K562 (cell line): ENCODE data around the gene LYPD6B. TPM values are rescaled to one million over a fixed set of nuclear protein-coding genes. Genes with fewer than 3 reads are reported as not detected.

Experiments
- ATAC-seq: fragments of 200-7000 bp; cut with Tn5 transposase; 3 replicates; pipeline ENCODE4 v1.9.1; 2020; ENCODE audit warnings: moderate library complexity
- BruUV-seq: library from RNA; stranded (reverse); fragments of 400-500 nt; replicated peaks from 2 replicates; lab custom pipeline; 2021; lab: Mats Ljungman, UMichigan
- CTCF ChIA-PET: fragments of 300-600 bp; formaldehyde crosslinking; extraction: SDS; loops from one replicate; lab custom pipeline; 2021; ENCODE audit warnings: low intra/inter-chr PET ratio; lab: Yijun Ruan, JAX
- POLR2A ChIA-PET: fragments of 300-600, 350-650 bp; sonication (Branson Sonifier 250); formaldehyde crosslinking; extraction: SDS; loops from one replicate; lab custom pipeline; 2021; ENCODE audit warnings: antibody characterized with exemption, inconsistent platforms; lab: Yijun Ruan, JAX
- DNase-seq, 4 experiments: peaks; one replicate each; pipeline versions ENCODE4 v3.0.0 to v3.0.0-alpha.2; 2011 to 2018; ENCODE audit warnings: low spot score in 3 of 4, mixed read lengths in 3 of 4; ENCODE audit errors: extremely low read depth in 1 of 4
- FAIRE-seq: peaks from 2 replicates; lab custom pipeline; 2011; peaks lifted over from hg19 to GRCh38; lab: Jason Lieb, UNC
- H2AFZ ChIP-seq: 2 replicates; pipeline ENCODE4 v1.6.0; 2011; ENCODE audit warnings: low read depth, low read length, control low read depth, inconsistent platforms
- H3K27ac ChIP-seq: fragments of 200-600 bp; 3 replicates; pipeline ENCODE4 v1.8.0; 2011; ENCODE audit warnings: low read depth, mild to moderate bottlenecking, control low read depth, inconsistent platforms, low read length, moderate library complexity, mixed read lengths; ENCODE audit errors: extremely low read depth
- H3K27me3 ChIP-seq, 2 experiments: fragments of 300-600 bp in 1 of 2; 2 replicates in 1 of 2; 3 replicates in 1 of 2; pipeline versions ENCODE4 v1.6.0 to v1.8.0; 2011; ENCODE audit warnings: inconsistent platforms in 2 of 2, low read length in 2 of 2, mild to moderate bottlenecking in 1 of 2, mixed read lengths in 1 of 2, moderate library complexity in 1 of 2; ENCODE audit not compliant: control insufficient read depth in 2 of 2, insufficient read depth in 2 of 2
- H3K36me3 ChIP-seq: fragments of 300-600 bp; 3 replicates; pipeline ENCODE4 v1.8.0; 2011; ENCODE audit warnings: mild to moderate bottlenecking, low read length, inconsistent platforms; ENCODE audit not compliant: control insufficient read depth, insufficient read depth
- H3K4me1 ChIP-seq, 2 experiments: fragments of 200-600 bp in 1 of 2; replicated peaks in 1 of 2; 2 replicates in 1 of 2; 3 replicates in 1 of 2; pipeline versions ENCODE4 v1.5.1 to v1.8.0; 2011; ENCODE audit warnings: inconsistent platforms in 2 of 2, low read length in 2 of 2, mild to moderate bottlenecking in 1 of 2, mixed read lengths in 1 of 2, moderate library complexity in 1 of 2; ENCODE audit not compliant: control insufficient read depth in 2 of 2, insufficient read depth in 2 of 2
- H3K4me2 ChIP-seq: 2 replicates; pipeline ENCODE4 v1.6.1; 2011; ENCODE audit warnings: low read length, control low read depth, inconsistent platforms, mixed read lengths; ENCODE audit not compliant: insufficient read depth
- H3K4me3 ChIP-seq: fragments of 200-600 bp; sonication (generic), shearing (Covaris generic); 2 replicates; pipeline ENCODE4 v1.5.1; 2016; ENCODE audit warnings: control low read depth, inconsistent platforms
- H3K79me2 ChIP-seq: fragments of 200-600 bp; 3 replicates; pipeline ENCODE4 v1.8.0; 2011; ENCODE audit warnings: low read length, inconsistent platforms; ENCODE audit not compliant: control insufficient read depth, insufficient read depth
- H3K9ac ChIP-seq, 2 experiments: 2 replicates each; pipeline versions ENCODE4 v1.6.0 to v1.6.1; 2011; ENCODE audit warnings: low read depth in 2 of 2, low read length in 2 of 2, control low read depth in 1 of 2, inconsistent platforms in 1 of 2, mild to moderate bottlenecking in 1 of 2, mixed read lengths in 1 of 2; ENCODE audit not compliant: insufficient read depth in 1 of 2
- H3K9me1 ChIP-seq: one replicate; pipeline ENCODE4 v1.6.0; 2011; ENCODE audit warnings: inconsistent platforms, mild to moderate bottlenecking, low read length, moderate library complexity; ENCODE audit not compliant: control insufficient read depth, insufficient read depth
- H3K9me3 ChIP-seq: replicated peaks from 2 replicates; pipeline ENCODE4 v1.5.1; 2011; ENCODE audit warnings: low read depth, low read length, inconsistent platforms; ENCODE audit not compliant: control insufficient read depth, insufficient read depth
- H4K20me1 ChIP-seq: replicated peaks from 2 replicates; pipeline ENCODE4 v1.6.1; 2011; ENCODE audit warnings: low read length, inconsistent platforms, mixed read lengths; ENCODE audit not compliant: control insufficient read depth, insufficient read depth
- ARHGAP35 ChIP-seq: fragments of 450-650 bp; IDR thresholded peaks from 2 replicates; pipeline ENCODE4 v1.6.1; 2018; ENCODE audit not compliant: partially characterized antibody
- DIDO1 ChIP-seq: fragments of 450-650 bp; IDR thresholded peaks from 2 replicates; pipeline ENCODE4 v1.6.1; 2016; ENCODE audit warnings: low read depth, missing biosample characterization, missing genetic modification characterization
- HMBOX1 ChIP-seq: sonication (generic); IDR thresholded peaks from 2 replicates; pipeline ENCODE4 v1.6.1; 2016
- KDM1A ChIP-seq, 2 experiments: fragments of 450-650 bp; IDR thresholded peaks; 2 replicates each; pipeline ENCODE4 v1.6.1; 2016; ENCODE audit warnings: mild to moderate bottlenecking in 2 of 2
- KDM2B ChIP-seq: fragments of 250-450 bp; sonication (Bioruptor Pico); IDR thresholded peaks from 2 replicates; pipeline ENCODE4 v1.8.0; 2021; ENCODE audit warnings: mild to moderate bottlenecking, moderate library complexity
- LEF1 ChIP-seq: fragments of 450-650 bp; IDR thresholded peaks from 2 replicates; pipeline ENCODE4 v1.6.1; 2016; ENCODE audit warnings: mild to moderate bottlenecking
- NEUROD1 ChIP-seq: fragments of 150-350 bp; IDR thresholded peaks from 2 replicates; pipeline ENCODE4 v1.6.1; 2014; ENCODE audit warnings: borderline replicate concordance, low read length, low read depth; ENCODE audit not compliant: partially characterized antibody
- SNIP1 ChIP-seq: fragments of 450-650 bp; IDR thresholded peaks from 2 replicates; pipeline ENCODE4 v1.7.1; 2017; ENCODE audit warnings: low read depth, mild to moderate bottlenecking
- XRCC5 ChIP-seq: fragments of 200-400 bp; formaldehyde crosslinking; IDR thresholded peaks from 2 replicates; pipeline ENCODE4 v1.6.1; 2017; ENCODE audit warnings: low read depth, mild to moderate bottlenecking, low read length
- ZC3H11A ChIP-seq: IDR thresholded peaks from 2 replicates; pipeline ENCODE4 v1.6.1; 2012; ENCODE audit warnings: low read depth, low read length, improper control_type of control experiment
- ZNF589 ChIP-seq: fragments of 200-800 bp; sonication (Bioruptor generic); IDR thresholded peaks from 2 replicates; pipeline ENCODE4 v1.6.1; 2016; ENCODE audit warnings: low read depth, missing genetic modification characterization, missing compliant biosample characterization
- ZNF644 ChIP-seq: fragments of 200-800 bp; sonication (Bioruptor generic); IDR thresholded peaks from 2 replicates; pipeline ENCODE4 v1.6.1; 2016; ENCODE audit warnings: low read depth, missing genetic modification characterization, missing compliant biosample characterization
- WGBS: fragments of 100-300 bp; shearing (Covaris generic); methylation state at CpG from one replicate; pipeline ENCODE4 v1.1.6; 2016; ENCODE audit warnings: low coverage, mixed read lengths; ENCODE audit not compliant: insufficient coverage; ENCODE audit errors: missing lambda C conversion rate; 5-methylcytosine and 5-hydroxymethylcytosine counted together
- in situ Hi-C: fragments of 300-500 bp; cut with MboI; formaldehyde crosslinking; loops from 4 replicates; pipeline ENCODE4 v1.15.0; 2018; ENCODE audit warnings: inconsistent platforms, mixed read lengths
- intact Hi-C: fragments of 100-400 bp; cut with micrococcal nuclease; formaldehyde crosslinking; loops from 2 replicates; pipeline ENCODE4 v1.14.2; 2022
- polyA plus RNA-seq, 8 experiments: library from polyadenylated mRNA; depleted of rRNA in 4 of 8; stranded (reverse) in 5 of 8; unstranded in 3 of 8; fragments of >200 nt; fragmentation: Nextera tagmentation in 2 of 8; fragmentation: Illumina TruSeq in 1 of 8; extraction: Ambion mirVana in 2 of 8; extraction: Trizol in 1 of 8; gene quantifications; 2 replicates each; pipeline versions ENCODE4 v1.2.1 to v1.2.3, GENCODE V29; 2011 to 2014; ENCODE audit warnings: inconsistent platforms in 1 of 8, missing spikeins in 1 of 8
- total RNA-seq, 7 experiments: library from RNA; depleted of rRNA in 6 of 7; stranded (reverse); fragments of >200 nt in 6 of 7; fragmentation: Illumina TruSeq in 2 of 7; extraction: Trizol in 2 of 7; gene quantifications; 2 replicates each; pipeline versions ENCODE4 v1.2.1 to v1.2.3, GENCODE V29; 2011 to 2021; ENCODE audit warnings: low replicate concordance in 1 of 7
- TF ChIP-seq, protein P1 (sequence below), 2 experiments: fragments of 450-650 bp in 1 of 2; sonication (generic) in 1 of 2; formaldehyde crosslinking in 1 of 2; IDR thresholded peaks in 1 of 2; conservative IDR thresholded peaks in 1 of 2; 2 replicates each; pipeline versions ENCODE4 v1.6.1 to v1.8.1; 2016 to 2023; ENCODE audit warnings: mild to moderate bottlenecking in 2 of 2, moderate library complexity in 2 of 2, inconsistent platforms in 1 of 2, missing genetic modification reagents in 1 of 2

Gene LYPD6B
- total and polyA plus RNA-seq, 9 of the 15 experiments (the other 6 are each of a cell fraction or from before 2014, with no cell fraction given): not detected

- Histone ChIP-seq H3K9ac (no peak overlapping the region), H2AFZ (no peak overlapping the region), H3K9me1 (no peaks in the 10 kb centered on the region), H4K20me1 (no peaks in the 10 kb centered on the region), H3K4me3 (no peak overlapping the region), H3K9me3 (no peaks in the 10 kb centered on the region), H3K4me1 (no peaks in the 10 kb centered on the region), H3K4me2 (no peak overlapping the region), H3K27me3 (no peaks in the 10 kb centered on the region), H3K27ac (no peak overlapping the region), H3K79me2 (no peaks in the 10 kb centered on the region), H3K36me3 (no peaks in the 10 kb centered on the region)
- in situ Hi-C loops: no loop called here
- POLR2A ChIA-PET: no interaction called here
- WGBS: 0% methylated on average over 2 of the region's 2 CpGs
- ATAC-seq (no peak), DNase-seq (no peak), FAIRE-seq (no peak)
- intact Hi-C loops: no loop called here
- BruUV-seq: no TSS peak
- no peak for TF ChIP-seq ZNF644 (tag)
- TF ChIP-seq ARHGAP35: no peak
- no peak for TF ChIP-seq LEF1
- no peak for TF ChIP-seq HMBOX1
- TF ChIP-seq XRCC5: no peak
- TF ChIP-seq KDM1A (IDR thresholded peaks at IDR 0.05): no peak
- CTCF ChIA-PET: no interaction called here
Observed at GRCh38 chr2:149075105-149075504, 36.6 kb downstream of the LYPD6B start.

DNA sequence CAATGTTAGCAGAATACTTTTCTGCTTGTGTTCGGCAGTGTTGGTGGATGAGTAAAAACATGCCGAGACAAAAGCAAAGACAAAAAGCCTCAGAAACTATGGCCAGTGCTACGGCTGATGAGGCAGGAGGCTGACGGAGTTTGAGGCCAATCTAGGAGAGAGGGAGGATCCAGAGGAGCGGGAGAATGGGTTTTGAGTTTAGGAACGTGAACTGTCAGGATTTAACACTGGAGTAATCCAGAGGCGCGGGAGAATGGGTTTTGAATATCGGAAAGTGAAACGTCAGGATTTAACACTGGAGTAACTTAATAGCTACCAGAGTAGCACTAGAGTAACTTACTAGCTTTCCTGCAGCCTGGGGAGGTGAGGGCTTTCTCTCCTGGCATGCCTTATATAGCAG, 37.4 kb downstream of the LYPD6B start:
- Histone ChIP-seq H3K36me3 (no peaks in the 10 kb centered on the region), H3K4me1 (no peaks in the 10 kb centered on the region), H3K79me2 (no peaks in the 10 kb centered on the region), H3K9me1 (no peaks in the 10 kb centered on the region), H4K20me1 (no peaks in the 10 kb centered on the region), H3K27ac (no peak overlapping the region), H3K9ac (no peak overlapping the region), H3K4me3 (no peak overlapping the region), H3K9me3 (no peaks in the 10 kb centered on the region), H3K27me3 (no peaks in the 10 kb centered on the region), H3K4me2 (no peak overlapping the region), H2AFZ (no peak overlapping the region)
- no TSS peak for BruUV-seq
- ATAC-seq: no peak
- POLR2A ChIA-PET: no interaction called here
- no peak for FAIRE-seq
- in situ Hi-C loops (no loop called here), intact Hi-C loops (no loop called here)
- DNase-seq: no peak
- WGBS: under 1% methylated on average over 10 of the region's 10 CpGs
- CTCF ChIA-PET: no interaction called here
- TF ChIP-seq ZC3H11A: no peak
- TF ChIP-seq, protein P1, sequence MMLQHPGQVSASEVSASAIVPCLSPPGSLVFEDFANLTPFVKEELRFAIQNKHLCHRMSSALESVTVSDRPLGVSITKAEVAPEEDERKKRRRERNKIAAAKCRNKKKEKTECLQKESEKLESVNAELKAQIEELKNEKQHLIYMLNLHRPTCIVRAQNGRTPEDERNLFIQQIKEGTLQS (IDR thresholded peaks at IDR 0.05): no peak
- TF ChIP-seq, protein P1 (CRISPR knock-in tag; conservative IDR thresholded peaks at IDR 0.05): no peak
- no peak for TF ChIP-seq KDM2B (CRISPR knock-in tag)
- no peak for TF ChIP-seq ZNF589 (CRISPR knock-in tag)
- TF ChIP-seq NEUROD1: no peak
- TF ChIP-seq SNIP1: no peak
- no peak for TF ChIP-seq DIDO1 (tag)
